GM21576 (cell line): ENCODE results near the gene CLSTN1.
"Not testable (repeated sequence)": the region's sequence is repeated elsewhere in the genome, so short reads cannot be mapped to it uniquely, and the experiment has no call there.

Source experiments
- ATAC-seq: cut with Tn5 transposase; IDR thresholded peaks from one replicate; pipeline ENCODE4 v1.9.1; 2021; ENCODE audit warnings: mild to moderate bottlenecking, moderate library complexity; ENCODE audit not compliant: unreplicated experiment

Gene CLSTN1

GRCh38 chr1:9826616-9827015 lies 2.9 kb upstream of the CLSTN1 start:
- ATAC-seq = no peak

- ATAC-seq = no peak
These were observed 2.3 kb upstream of the CLSTN1 start for GRCh38 chr1:9826087-9826486.

GRCh38 chr1:9825093-9826074 lies 1.6 kb upstream of the CLSTN1 start:
- ATAC-seq = no peak

GRCh38 chr1:9824702-9825089 lies 931 bp upstream of the CLSTN1 start:
- ATAC-seq = no peak

- no peak for ATAC-seq
These were observed 147 bp downstream of the CLSTN1 start for GRCh38 chr1:9823693-9823942.

GRCh38 chr1:9822897-9823692 lies 670 bp downstream of the CLSTN1 start:
- no peak for ATAC-seq

- no peak for ATAC-seq
These were observed 1.3 kb downstream of the CLSTN1 start for GRCh38 chr1:9822490-9822889.

- no peak for ATAC-seq
These were observed 2.1 kb downstream of the CLSTN1 start for GRCh38 chr1:9821710-9822109.

- no peak for ATAC-seq
These were observed 3.2 kb downstream of the CLSTN1 start for GRCh38 chr1:9820521-9820920.

- ATAC-seq = no peak
These were observed 6.0 kb downstream of the CLSTN1 start for GRCh38 chr1:9817734-9818133.

GRCh38 chr1:9816199-9816598 lies 7.6 kb downstream of the CLSTN1 start:
- ATAC-seq = no peak

- ATAC-seq = no peak
These were observed 8.6 kb downstream of the CLSTN1 start for GRCh38 chr1:9815150-9815549.

- ATAC-seq = no peak
These were observed 9.1 kb downstream of the CLSTN1 start for GRCh38 chr1:9814619-9815018.

GRCh38 chr1:9811239-9811966 lies 12.4 kb downstream of the CLSTN1 start:
- ATAC-seq = no peak

GRCh38 chr1:9809100-9809510 lies 14.7 kb downstream of the CLSTN1 start:
- no peak for ATAC-seq

- ATAC-seq = no peak
These were observed 15.3 kb downstream of the CLSTN1 start for GRCh38 chr1:9808459-9808858.

- no peak for ATAC-seq
These were observed 16.2 kb downstream of the CLSTN1 start for GRCh38 chr1:9807541-9807940.

- not testable (repeated sequence) for ATAC-seq
These were observed 17.8 kb downstream of the CLSTN1 start for GRCh38 chr1:9805972-9806371.

- ATAC-seq = no peak
These were observed 18.7 kb downstream of the CLSTN1 start for GRCh38 chr1:9805006-9805508.

- not testable (repeated sequence) for ATAC-seq
These were observed 20.5 kb downstream of the CLSTN1 start for GRCh38 chr1:9803003-9803918.
